GM13977 (cell line): Measurements from ENCODE around the gene NALCN.

Source experiments
- DNase-seq: peaks from one replicate; pipeline ENCODE4 v3.0.0; 2012; ENCODE audit warnings: low spot score
- CTCF ChIP-seq: IDR thresholded peaks from 2 replicates; pipeline ENCODE4 v1.5.1; 2012; ENCODE audit warnings: mild to moderate bottlenecking, control low read depth; ENCODE audit not compliant: insufficient read depth; ENCODE audit errors: extremely low read depth, missing control alignments
- in situ Hi-C: fragments of 300-500 bp; cut with MboI; formaldehyde crosslinking; loops from one replicate; pipeline ENCODE4 v1.12.0; 2022; ENCODE audit warnings: low sequenced_read_pairs, low pct_unique_long_range_greater_than_20kb, mixed read lengths, inconsistent platforms; ENCODE audit not compliant: unreplicated experiment

Gene NALCN

GRCh38 chr13:101146101-101146898 lies 270.0 kb downstream of the NALCN start:
- no peak for TF ChIP-seq CTCF
- DNase-seq: no peak
- in situ Hi-C loops: loop anchor here (25.0 kb wide), 1 partner anchor 616 kb away; no protein-coding TSS in a partner anchor

GRCh38 chr13:101144808-101145419 lies 271.4 kb downstream of the NALCN start:
- TF ChIP-seq CTCF: peak; percentile 56
- in situ Hi-C loops: loop anchor here (25.0 kb wide), 1 partner anchor 617 kb away; no protein-coding TSS in a partner anchor
- DNase-seq: peak; percentile 29

DNA sequence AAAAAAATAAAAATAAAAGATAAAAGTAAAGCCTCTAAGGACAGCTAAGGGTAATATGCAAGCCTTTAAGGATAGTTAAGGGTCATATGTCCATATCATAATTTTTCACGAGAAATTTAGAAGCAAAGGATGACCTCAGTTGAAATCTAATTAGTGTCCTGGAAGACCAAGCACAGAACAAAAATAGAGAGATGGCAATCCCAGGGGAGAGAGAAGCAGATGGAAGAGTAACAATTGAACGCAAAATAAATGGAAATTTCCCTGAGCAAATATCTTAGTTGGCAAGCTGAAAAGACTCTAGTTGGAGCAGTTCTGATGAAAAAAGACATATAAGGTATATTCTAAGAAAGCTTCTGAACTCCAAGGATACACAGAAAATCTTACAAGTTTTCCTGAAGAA lies 275.4 kb downstream of the NALCN start:
- in situ Hi-C loops: loop anchor here (25.0 kb wide), 1 partner anchor 621 kb away; no protein-coding TSS in a partner anchor
- no peak for DNase-seq
- no peak for TF ChIP-seq CTCF

GRCh38 chr13:101140087-101140770 lies 276.1 kb downstream of the NALCN start:
- no peak for TF ChIP-seq CTCF
- DNase-seq: no peak
- in situ Hi-C loops: loop anchor here (25.0 kb wide), 1 partner anchor 622 kb away; no protein-coding TSS in a partner anchor

DNA sequence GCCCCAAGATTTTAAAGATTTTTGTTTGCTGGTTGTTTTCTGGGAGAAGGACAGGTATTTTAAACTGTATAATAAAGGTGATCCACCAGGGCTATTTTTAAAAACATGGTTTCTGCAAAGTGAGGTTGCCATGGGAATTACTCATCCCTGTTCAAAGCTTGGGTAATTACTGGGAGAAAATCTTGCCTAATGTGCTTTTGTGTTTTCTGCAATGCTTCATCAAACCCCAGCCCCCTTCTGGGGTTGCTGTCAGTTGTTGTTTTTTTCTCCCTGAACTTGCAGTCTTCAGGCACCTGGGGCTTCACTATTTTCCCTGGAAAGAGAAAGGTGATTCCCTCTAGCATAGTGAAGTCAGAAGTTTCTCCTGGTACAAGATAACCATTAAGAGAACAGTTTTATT lies 277.2 kb downstream of the NALCN start:
- no peak for DNase-seq
- in situ Hi-C loops: loop anchor here (25.0 kb wide), 1 partner anchor 623 kb away; no protein-coding TSS in a partner anchor
- no peak for TF ChIP-seq CTCF

GRCh38 chr13:101127741-101128353 lies 288.5 kb downstream of the NALCN start:
- in situ Hi-C loops: loop anchor here (25.0 kb wide), 1 partner anchor 634 kb away; no protein-coding TSS in a partner anchor
- peak; percentile 83 for TF ChIP-seq CTCF
- DNase-seq: peak; percentile 45
